DND-41 (cell line): ENCODE data around the gene MEGF11.

Experiments used
- ATAC-seq: fragments of 200-7000 bp; cut with Tn5 transposase; 3 replicates; pipeline ENCODE4 v1.9.1; 2021; ENCODE audit warnings: low read depth; ENCODE audit not compliant: insufficient read depth
- DNase-seq: peaks from one replicate; pipeline ENCODE4 v3.0.0-alpha.2; 2020
- H2AFZ ChIP-seq: 2 replicates; pipeline ENCODE4 v1.6.0; 2012; ENCODE audit warnings: low read depth, low read length
- H3K27ac ChIP-seq: 2 replicates; pipeline ENCODE4 v1.5.1; 2012; ENCODE audit warnings: low read length, inconsistent platforms
- H3K27me3 ChIP-seq: fragments of 200-600 bp; sonication (generic); 2 replicates; pipeline ENCODE4 v1.6.0; 2012; ENCODE audit warnings: low read length, mild to moderate bottlenecking, inconsistent platforms; ENCODE audit not compliant: insufficient read depth, poor library complexity
- H3K36me3 ChIP-seq: 2 replicates; pipeline ENCODE4 v1.5.1; 2012; ENCODE audit warnings: low read length, inconsistent platforms; ENCODE audit not compliant: insufficient read depth
- H3K4me1 ChIP-seq: 2 replicates; pipeline ENCODE4 v1.5.1; 2012; ENCODE audit warnings: mild to moderate bottlenecking, low read length; ENCODE audit not compliant: insufficient read depth
- H3K4me2 ChIP-seq: 2 replicates; pipeline ENCODE4 v1.6.0; 2012; ENCODE audit warnings: mild to moderate bottlenecking, moderate library complexity, low read length, inconsistent platforms; ENCODE audit not compliant: insufficient read depth
- H3K4me3 ChIP-seq, 2 experiments: fragments of 200-600 bp in 1 of 2; shearing (Covaris generic) in 1 of 2; 2 replicates each; pipeline ENCODE4 v1.5.1; 2012 to 2016; ENCODE audit warnings: inconsistent platforms in 2 of 2, low read length in 2 of 2, mild to moderate bottlenecking in 2 of 2, low read depth in 1 of 2, moderate library complexity in 1 of 2
- H3K79me2 ChIP-seq: 2 replicates; pipeline ENCODE4 v1.6.0; 2012; ENCODE audit warnings: low read length, inconsistent platforms; ENCODE audit not compliant: insufficient read depth
- H3K9ac ChIP-seq: 2 replicates; pipeline ENCODE4 v1.6.0; 2012; ENCODE audit warnings: low read depth, mild to moderate bottlenecking, inconsistent platforms, low read length, moderate library complexity
- H3K9me3 ChIP-seq: 2 replicates; pipeline ENCODE4 v1.5.1; 2012; ENCODE audit warnings: low read length, moderate library complexity, mild to moderate bottlenecking, inconsistent platforms; ENCODE audit not compliant: insufficient read depth, severe bottlenecking
- H4K20me1 ChIP-seq: 2 replicates; pipeline ENCODE4 v1.6.0; 2012; ENCODE audit warnings: low read length; ENCODE audit not compliant: insufficient read depth
- EZH2 ChIP-seq: IDR thresholded peaks from 3 replicates; pipeline ENCODE4 v1.6.1; 2012; ENCODE audit warnings: borderline replicate concordance, low read depth, mild to moderate bottlenecking, moderate library complexity, low read length, inconsistent platforms; ENCODE audit not compliant: severe bottlenecking
- TF ChIP-seq, protein P1 (sequence below): IDR thresholded peaks from 2 replicates; pipeline ENCODE4 v1.5.1; 2012; ENCODE audit warnings: borderline replicate concordance, low read length, moderate library complexity, mild to moderate bottlenecking; ENCODE audit not compliant: poor library complexity, severe bottlenecking; ENCODE audit errors: extremely low read depth

MEGF11 gene

DNA sequence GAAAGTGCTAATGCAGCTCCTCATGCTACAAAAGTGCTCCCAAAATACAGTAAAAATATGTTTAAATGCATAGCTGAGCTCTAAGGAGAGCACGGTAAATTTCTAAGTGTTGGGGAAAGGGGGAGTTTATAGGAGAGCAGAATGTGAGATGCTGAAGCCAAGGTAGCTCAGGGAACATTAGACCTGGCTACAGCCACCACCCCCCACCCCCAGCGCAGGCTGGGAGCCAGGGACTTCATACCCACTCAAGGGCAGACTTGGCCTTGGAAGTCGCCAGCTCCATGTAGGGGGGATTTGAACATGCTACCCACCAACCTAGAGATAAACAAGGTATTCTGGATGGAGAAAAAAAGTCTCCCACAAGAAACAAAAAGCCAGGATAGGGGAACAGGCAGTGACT is 142.2 kb downstream of the MEGF11 start:
- ATAC-seq (no peak), DNase-seq (no peak)
- Histone ChIP-seq H3K4me1 (peaks cover 8% of the 10 kb centered on the region; the same call in 1 of the 2 replicates), H3K79me2 (no peaks in the 10 kb centered on the region), H3K4me3 (no peak overlapping the region), H3K4me2 (no peak overlapping the region), H3K27ac (no peak overlapping the region), H3K27me3 (peaks cover 11% of the 10 kb centered on the region), H3K9me3 (no peaks in the 10 kb centered on the region), H2AFZ (no peak overlapping the region), H3K9ac (no peak overlapping the region), H3K36me3 (no peaks in the 10 kb centered on the region), H4K20me1 (no peaks in the 10 kb centered on the region; the same call in 1 of the 2 replicates)
- TF ChIP-seq, protein P1, sequence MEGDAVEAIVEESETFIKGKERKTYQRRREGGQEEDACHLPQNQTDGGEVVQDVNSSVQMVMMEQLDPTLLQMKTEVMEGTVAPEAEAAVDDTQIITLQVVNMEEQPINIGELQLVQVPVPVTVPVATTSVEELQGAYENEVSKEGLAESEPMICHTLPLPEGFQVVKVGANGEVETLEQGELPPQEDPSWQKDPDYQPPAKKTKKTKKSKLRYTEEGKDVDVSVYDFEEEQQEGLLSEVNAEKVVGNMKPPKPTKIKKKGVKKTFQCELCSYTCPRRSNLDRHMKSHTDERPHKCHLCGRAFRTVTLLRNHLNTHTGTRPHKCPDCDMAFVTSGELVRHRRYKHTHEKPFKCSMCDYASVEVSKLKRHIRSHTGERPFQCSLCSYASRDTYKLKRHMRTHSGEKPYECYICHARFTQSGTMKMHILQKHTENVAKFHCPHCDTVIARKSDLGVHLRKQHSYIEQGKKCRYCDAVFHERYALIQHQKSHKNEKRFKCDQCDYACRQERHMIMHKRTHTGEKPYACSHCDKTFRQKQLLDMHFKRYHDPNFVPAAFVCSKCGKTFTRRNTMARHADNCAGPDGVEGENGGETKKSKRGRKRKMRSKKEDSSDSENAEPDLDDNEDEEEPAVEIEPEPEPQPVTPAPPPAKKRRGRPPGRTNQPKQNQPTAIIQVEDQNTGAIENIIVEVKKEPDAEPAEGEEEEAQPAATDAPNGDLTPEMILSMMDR: no peak
- no peak for TF ChIP-seq EZH2

DNA sequence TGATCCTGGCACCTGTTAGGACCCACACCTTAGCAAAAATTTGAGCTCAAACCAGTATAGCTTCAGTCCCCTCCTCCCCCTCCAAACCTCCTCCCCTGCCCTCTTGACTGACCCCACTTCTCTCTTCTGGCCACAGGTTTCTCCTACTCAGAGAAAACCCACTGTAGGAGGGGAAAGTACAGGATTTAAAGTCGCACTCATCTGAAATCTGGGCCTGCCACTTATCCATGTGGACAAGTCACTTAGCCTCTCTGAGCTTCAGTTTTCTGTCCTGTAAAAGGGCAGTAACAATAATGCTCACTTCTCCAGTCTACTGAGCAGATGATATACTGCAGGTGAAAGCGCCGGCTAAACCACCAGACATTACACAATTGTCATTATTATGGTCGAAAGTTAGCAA is 142.7 kb downstream of the MEGF11 start:
- H3K27me3 ChIP-seq: peaks cover 7% of the 10 kb centered on the region
- H3K79me2 ChIP-seq: no peaks in the 10 kb centered on the region
- H3K9me3 ChIP-seq: no peaks in the 10 kb centered on the region
- H3K4me3 ChIP-seq: no peak overlapping the region
- no peak overlapping the region for H3K27ac ChIP-seq
- no peak overlapping the region for H2AFZ ChIP-seq
- no peaks in the 10 kb centered on the region for H3K36me3 ChIP-seq
- H3K4me2 ChIP-seq: no peak overlapping the region
- H4K20me1 ChIP-seq: no peaks in the 10 kb centered on the region
- H3K4me1 ChIP-seq: peaks cover 5% of the 10 kb centered on the region; the same call in 1 of the 2 replicates
- DNase-seq (no peak), ATAC-seq (no peak)
- H3K9ac ChIP-seq: no peak overlapping the region
- TF ChIP-seq EZH2: no peak
- TF ChIP-seq, protein P1: no peak

DNA sequence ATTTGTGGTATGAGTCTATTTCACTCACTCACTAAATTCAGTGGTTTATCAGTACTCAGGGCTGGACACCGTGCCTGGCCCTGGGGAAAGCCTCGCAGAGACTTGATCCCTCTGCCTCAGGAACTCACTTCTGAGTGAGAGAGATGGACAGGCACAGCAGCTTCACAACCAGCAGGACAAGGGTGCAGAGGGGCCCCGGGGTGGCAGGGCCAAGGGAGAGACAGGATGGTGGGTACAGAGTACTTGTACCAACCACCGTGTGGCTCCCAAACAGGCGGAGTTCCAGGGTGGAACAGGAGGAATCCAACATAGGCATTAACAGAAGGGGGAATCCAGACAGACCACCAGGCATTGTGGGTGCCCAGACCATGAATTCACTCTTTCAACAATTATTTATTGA is 143.7 kb downstream of the MEGF11 start:
- TF ChIP-seq, protein P1: no peak
- no peak for TF ChIP-seq EZH2
- Histone ChIP-seq H3K4me1 (no peaks in the 10 kb centered on the region), H3K4me3 (no peak overlapping the region), H3K79me2 (no peaks in the 10 kb centered on the region), H4K20me1 (no peaks in the 10 kb centered on the region), H2AFZ (no peak overlapping the region), H3K4me2 (no peak overlapping the region), H3K9me3 (no peaks in the 10 kb centered on the region), H3K27ac (no peak overlapping the region), H3K27me3 (peaks cover 13% of the 10 kb centered on the region), H3K9ac (no peak overlapping the region), H3K36me3 (no peaks in the 10 kb centered on the region)
- DNase-seq: no peak
- ATAC-seq: no peak
